Prostate gland (tissue), 2 donors: ENCODE data around the gene LRRN2. TPM values are rescaled to one million over a fixed set of nuclear protein-coding genes. Genes with fewer than 3 reads are reported as not detected.

Experiments used
- DNase-seq: peaks from one replicate; pipeline ENCODE4 v3.0.0-alpha.2; 2019; ENCODE audit warnings: low spot score
- H3K27ac ChIP-seq, 2 donors: fragments of 200-600 bp; sonication (generic); 2 replicates each; pipeline ENCODE4 v1.5.1; 2017 to 2019
- H3K27me3 ChIP-seq: fragments of 200-600 bp; sonication (generic); replicated peaks from 2 replicates; pipeline ENCODE4 v1.5.1; 2019; ENCODE audit not compliant: insufficient read depth
- H3K36me3 ChIP-seq, 2 donors: fragments of 200-600 bp; sonication (generic); 1 replicate in 1 of 2; 2 replicates in 1 of 2; pipeline versions ENCODE4 v1.5.1 to v1.8.1; 2017 to 2019
- H3K4me1 ChIP-seq: fragments of 200-600 bp; sonication (generic); replicated peaks from 2 replicates; pipeline ENCODE4 v1.5.1; 2019
- H3K4me3 ChIP-seq, 2 donors: fragments of 200-600 bp; sonication (generic); 2 replicates each; pipeline ENCODE4 v1.5.1; 2017 to 2019
- H3K9me3 ChIP-seq: fragments of 200-600 bp; sonication (generic); 2 replicates; pipeline ENCODE4 v1.5.1; 2017
- CTCF ChIP-seq, 4 experiments: fragments of 200-600 bp in 2 of 4; fragments of 450-650 bp in 2 of 4; sonication (generic) in 2 of 4; IDR thresholded peaks; 1 replicate in 3 of 4; 2 replicates in 1 of 4; pipeline ENCODE4 v1.5.1; 2016 to 2019; ENCODE audit warnings: antibody characterized with exemption in 4 of 4, mild to moderate bottlenecking in 2 of 4, moderate library complexity in 2 of 4
- POLR2A ChIP-seq: fragments of 450-650 bp; IDR thresholded peaks from one replicate; pipeline ENCODE4 v1.6.1; 2016; ENCODE audit warnings: antibody characterized with exemption, mild to moderate bottlenecking
- POLR2AphosphoS5 ChIP-seq: sonication (generic); formaldehyde crosslinking; IDR thresholded peaks from one replicate; pipeline ENCODE4 v1.6.1; 2017; ENCODE audit warnings: antibody characterized with exemption
- WGBS: methylation state at CpG from one replicate; pipeline ENCODE4 v1.1.5; 2018; 5-methylcytosine and 5-hydroxymethylcytosine counted together
- intact Hi-C: fragments of 100-400 bp; cut with DNase I; formaldehyde crosslinking; loops from one replicate; pipeline ENCODE4 v1.14.2; 2022
- small RNA-seq, 2 donors: library from RNA; depleted of rRNA; stranded (forward); fragments of <200 nt; gene quantifications; one replicate each; pipeline ENCODE3, GENCODE V24; 2016
- total RNA-seq, 2 donors: library from RNA; depleted of rRNA; stranded (reverse); fragments of >200 nt; gene quantifications; one replicate each; pipeline ENCODE4 v1.1.0, GENCODE V29; 2016

LRRN2 gene
- total RNA-seq, 2 donors from 2014 or later: 0.55 to 15.3 TPM

GRCh38 chr1:204568576-204569315, 116.8 kb downstream of the LRRN2 start:
- Histone ChIP-seq H3K9me3 (no peaks in the 10 kb centered on the region), H3K27ac (no peak overlapping the region), H3K27me3 (no peaks in the 10 kb centered on the region), H3K36me3 (no peaks in the 10 kb centered on the region), H3K4me3 (no peak overlapping the region), H3K4me1 (no peaks in the 10 kb centered on the region)
- intact Hi-C loops: loop anchor here (5.0 kb wide), 1 partner anchor 374 kb away; no protein-coding TSS in a partner anchor
- TF ChIP-seq POLR2A: no peak
- TF ChIP-seq POLR2AphosphoS5: no peak
- no peak for TF ChIP-seq CTCF (IDR thresholded peaks at IDR 0.05)
- no peak for DNase-seq
- 39% methylated on average over 7 of the region's 9 CpGs for WGBS

Small RNA genes lying within 50 kb of the gene (small RNA-seq; reads per million reads assigned to genes)
- 0 reads per million in 2 donors for gene RF00601
- 0 reads per million in 2 donors for gene RNA5SP75

Other genes with a start within 250 kb of the LRRN2 start
- gene PIK3C2B, start 190.9 kb downstream of the LRRN2 start, total RNA-seq: 10 to 100 TPM; 20.9 to 24.1 TPM
- gene MDM4, start 169.3 kb downstream of the LRRN2 start, total RNA-seq: 10 to 100 TPM; 38.0 to 66.9 TPM
- 10 to 100 TPM in 1 of 2 donors, 1 to 10 TPM in 1; 3.7 to 13.2 TPM for gene NFASC, start 185.1 kb upstream of the LRRN2 start, total RNA-seq